ENCODE measurements around the gene PRRX1. TPM values are rescaled to one million over a fixed set of nuclear protein-coding genes. Genes with fewer than 3 reads are reported as not detected.

Gene PRRX1
- polyA plus RNA-seq, 3 donors, result not detected

GRCh38 chr1:170765712-170766330 is 101.9 kb downstream of the PRRX1 start:
- Histone ChIP-seq H3K79me2 (ENCODE audit: insufficient read depth, low read length) (no peaks in the 10 kb centered on the region), H3K27me3 (ENCODE audit: control insufficient read depth in 2 of 2, insufficient read depth in 2 of 2, low read length in 2 of 2) (no peaks in the 10 kb centered on the region), H3K27ac (ENCODE audit: low read depth in 1 of 2, low read length in 2 of 2) (no peak overlapping the region), H3K4me2 (replicated peaks; ENCODE audit: extremely low read depth, low read length, poor library complexity, severe bottlenecking) (no peak overlapping the region), H2AFZ (ENCODE audit: insufficient read depth, low read depth, low read length, poor library complexity, severe bottlenecking) (no peak overlapping the region), H3K9me3 (replicated peaks in 1 of 2; ENCODE audit: control insufficient read depth in 1 of 2, insufficient read depth in 1 of 2, low read length in 2 of 2) (no peaks in the 10 kb centered on the region), H3K9ac (ENCODE audit: insufficient read depth, low read length, poor library complexity, severe bottlenecking) (no peak overlapping the region), H4K20me1 (ENCODE audit: insufficient read depth, low read length) (no peaks in the 10 kb centered on the region), H3K4me1 (ENCODE audit: control insufficient read depth in 1 of 2, insufficient read depth in 2 of 2, low read length in 2 of 2) (no peaks in the 10 kb centered on the region), H3K4me3 (replicated peaks in 1 of 3; ENCODE audit: low read depth in 2 of 3, low read length in 3 of 3) (no peak overlapping the region), H3K36me3 (replicated peaks in 1 of 2; ENCODE audit: control insufficient read depth in 1 of 2, insufficient read depth in 2 of 2, low read length in 2 of 2) (no peaks in the 10 kb centered on the region)
- DNase-seq, result no peak
- Mint-ChIP-seq H3K4me3 (no peak overlapping the region), H3K27ac (no peak overlapping the region), H3K36me3 (no peaks in the 10 kb centered on the region), H3K9me3 (peaks cover 0 to 2% (median 0%) of the 10 kb centered on the region in 7 donors), H3K27me3 (ENCODE audit: low read depth in 3 of 3) (peaks cover 0 to 3% (median 0%) of the 10 kb centered on the region in 3 donors), H3K4me1 (no peaks in the 10 kb centered on the region)
- no CpG with 5 or more reads among the region's 10 CpGs for WGBS (ENCODE audit: insufficient coverage)
- no peak for TF ChIP-seq CTCF (IDR thresholded peaks at IDR 0.05)
- intact Hi-C loops (cut with micrococcal nuclease), result no loop called here

GRCh38 chr1:170768929-170769328 is 105.0 kb downstream of the PRRX1 start:
- H3K36me3 Mint-ChIP-seq, result no peaks in the 10 kb centered on the region
- Histone ChIP-seq H3K27me3 (ENCODE audit: control insufficient read depth in 2 of 2, insufficient read depth in 2 of 2, low read length in 2 of 2) (no peaks in the 10 kb centered on the region), H3K27ac (ENCODE audit: low read depth in 1 of 2, low read length in 2 of 2) (no peak overlapping the region), H4K20me1 (ENCODE audit: insufficient read depth, low read length) (no peaks in the 10 kb centered on the region), H3K4me1 (ENCODE audit: control insufficient read depth in 1 of 2, insufficient read depth in 2 of 2, low read length in 2 of 2) (no peaks in the 10 kb centered on the region), H3K9me3 (replicated peaks in 1 of 2; ENCODE audit: control insufficient read depth in 1 of 2, insufficient read depth in 1 of 2, low read length in 2 of 2) (no peaks in the 10 kb centered on the region), H2AFZ (ENCODE audit: insufficient read depth, low read depth, low read length, poor library complexity, severe bottlenecking) (no peak overlapping the region), H3K4me3 (replicated peaks in 1 of 3; ENCODE audit: low read depth in 2 of 3, low read length in 3 of 3) (no peak overlapping the region), H3K36me3 (replicated peaks in 1 of 2; ENCODE audit: control insufficient read depth in 1 of 2, insufficient read depth in 2 of 2, low read length in 2 of 2) (no peaks in the 10 kb centered on the region), H3K9ac (ENCODE audit: insufficient read depth, low read length, poor library complexity, severe bottlenecking) (no peak overlapping the region), H3K4me2 (replicated peaks; ENCODE audit: extremely low read depth, low read length, poor library complexity, severe bottlenecking) (no peak overlapping the region), H3K79me2 (ENCODE audit: insufficient read depth, low read length) (no peaks in the 10 kb centered on the region)
- H3K27me3 Mint-ChIP-seq (ENCODE audit: low read depth in 3 of 3), result peaks cover 0 to 3% (median 0%) of the 10 kb centered on the region in 3 donors
- H3K9me3 Mint-ChIP-seq, result peaks cover 0 to 2% (median 0%) of the 10 kb centered on the region in 7 donors
- no peak overlapping the region for H3K27ac Mint-ChIP-seq
- intact Hi-C loops (cut with micrococcal nuclease), result no loop called here
- TF ChIP-seq CTCF (IDR thresholded peaks at IDR 0.05), result no peak
- DNase-seq, result no peak
- no peaks in the 10 kb centered on the region for H3K4me1 Mint-ChIP-seq
- H3K4me3 Mint-ChIP-seq, result no peak overlapping the region
- no CpG with 5 or more reads among the region's 1 CpG for WGBS (ENCODE audit: insufficient coverage)
